Activated CD8-positive, alpha-beta memory T cell treated with anti-CD3 and anti-CD28 coated beads, Interleukin-2, amount 50 U/mL, for 48 hours (primary cell): ENCODE results near the gene RBP3.

Source experiments
- DNase-seq: peaks from one replicate; pipeline ENCODE4 v3.0.0-alpha.2; 2020

The RBP3 gene

GRCh38 chr10:47348138-47348651, at the start of gene RBP3:
RBP3 (plus strand) TSS chr10:47348363; CDS start chr10:47348485, 122 bp downstream.
- DNase-seq: no peak

- DNase-seq: no peak
Observed at GRCh38 chr10:47298715-47299114, 49.4 kb upstream of the RBP3 start.

DNA sequence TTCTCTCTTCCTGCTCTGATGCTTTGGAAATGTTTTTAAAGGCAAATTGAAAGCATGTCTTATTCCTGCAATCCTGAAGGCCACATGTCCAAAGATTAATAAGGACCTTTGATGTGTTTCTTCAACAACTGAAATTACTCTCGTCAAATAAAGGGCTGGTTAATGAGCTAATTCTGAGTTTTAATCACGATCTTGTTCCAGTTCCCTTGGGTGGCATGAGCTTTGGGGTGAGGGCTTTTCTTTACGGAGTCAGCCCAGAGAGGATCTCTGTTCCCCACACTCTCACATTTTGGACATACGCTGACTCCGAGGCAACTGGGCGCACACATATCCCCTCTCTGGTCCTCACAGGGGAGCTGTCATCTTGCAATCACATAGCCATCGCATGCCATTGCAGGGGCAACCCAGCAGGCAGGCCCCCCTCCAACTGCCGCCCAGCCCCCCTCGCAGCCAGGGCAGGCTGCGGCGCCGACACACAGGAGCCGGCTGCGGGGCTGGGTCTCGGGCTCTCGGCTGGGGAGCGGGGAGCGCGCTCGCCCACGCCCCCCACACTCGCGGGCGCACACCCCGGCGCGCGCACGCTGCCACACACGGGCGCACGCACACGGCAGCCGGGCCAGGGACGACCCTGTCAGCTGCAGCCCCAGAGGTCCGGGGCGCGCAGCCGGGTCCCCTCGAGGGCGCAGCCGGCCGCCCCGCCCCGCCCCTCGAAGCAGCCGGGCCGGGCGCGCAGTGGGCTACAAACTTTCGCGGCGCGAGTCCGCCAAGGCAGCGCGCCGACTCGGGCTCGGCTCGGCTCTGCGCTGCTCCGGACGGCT, 48.3 kb upstream of the RBP3 start, which contains the start of gene GDF10:
GDF10 (plus strand) TSS at position 587 of the 818 bp plus-strand sequence. CDS start 455 bp downstream, outside the sequence.
- no peak for DNase-seq

- DNase-seq: no peak
Observed at GRCh38 chr10:47300429-47300931, 47.7 kb upstream of the RBP3 start.

- DNase-seq: no peak
Observed at GRCh38 chr10:47301833-47302232, 46.3 kb upstream of the RBP3 start.

- no peak for DNase-seq
Observed at GRCh38 chr10:47303105-47303504, 45.1 kb upstream of the RBP3 start.

DNA sequence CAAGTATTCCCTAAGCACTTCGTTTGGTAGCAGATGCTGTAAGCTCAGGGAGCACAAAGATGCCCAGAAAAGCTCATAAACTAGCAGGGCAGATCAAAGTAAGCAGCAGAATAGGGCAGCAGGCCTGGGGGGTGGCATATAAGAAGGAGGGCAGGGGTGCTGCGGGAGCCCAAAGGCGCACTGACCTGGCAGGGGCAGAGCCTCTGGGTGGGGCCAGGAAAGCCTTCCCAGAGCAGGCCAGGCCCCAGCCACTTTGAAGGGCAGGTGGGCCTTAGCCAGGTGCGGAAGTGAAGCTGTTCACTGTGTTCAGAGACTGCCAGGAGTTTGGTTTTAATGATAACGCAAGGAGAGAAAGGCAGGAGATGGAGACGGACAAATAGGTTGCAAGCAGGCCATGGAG, 44.3 kb upstream of the RBP3 start:
- no peak for DNase-seq

DNA sequence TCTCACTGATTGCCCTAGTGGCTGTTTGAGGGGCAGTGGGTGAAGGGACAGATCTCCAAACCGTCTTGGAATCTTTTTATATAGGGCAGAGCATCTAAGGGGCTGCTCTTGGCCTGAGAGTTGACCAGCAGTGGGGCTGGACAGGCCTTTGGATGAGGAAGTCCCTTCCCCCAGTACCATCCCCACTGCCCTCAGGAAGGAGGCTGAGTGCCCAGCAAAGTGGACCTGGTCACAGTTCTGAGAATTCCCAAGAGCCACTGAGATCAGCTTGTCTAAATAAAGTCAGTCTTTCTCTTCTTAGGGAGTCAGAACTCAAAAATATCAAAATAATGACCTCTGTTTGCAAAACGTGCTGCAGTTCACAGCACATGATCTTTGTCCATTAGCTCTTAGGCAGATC, 42.6 kb upstream of the RBP3 start:
- DNase-seq: no peak

- no peak for DNase-seq
Observed at GRCh38 chr10:47306387-47307210, 41.6 kb upstream of the RBP3 start.

DNA sequence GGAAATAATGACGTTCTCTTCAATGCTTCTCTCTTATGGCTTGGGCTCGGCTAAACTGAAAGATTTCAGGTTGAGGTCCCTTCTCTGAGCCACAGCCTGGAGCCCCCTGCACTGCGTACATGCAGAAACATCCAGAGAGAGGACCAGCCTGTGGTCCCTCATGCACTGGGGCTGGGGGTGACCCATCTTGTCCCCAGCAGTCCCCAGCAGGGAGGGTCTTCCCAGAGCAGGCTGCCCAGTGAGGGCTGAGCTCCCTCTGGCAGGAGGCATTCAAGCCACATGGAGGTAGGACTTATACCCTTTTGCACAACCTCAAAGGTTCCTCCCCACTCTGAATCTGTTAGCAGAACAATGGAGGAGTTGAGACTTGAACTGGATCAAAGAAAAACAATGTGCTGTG, 40.8 kb upstream of the RBP3 start:
- DNase-seq: no peak

GRCh38 chr10:47308775-47309174, 39.4 kb upstream of the RBP3 start:
- no peak for DNase-seq

DNA sequence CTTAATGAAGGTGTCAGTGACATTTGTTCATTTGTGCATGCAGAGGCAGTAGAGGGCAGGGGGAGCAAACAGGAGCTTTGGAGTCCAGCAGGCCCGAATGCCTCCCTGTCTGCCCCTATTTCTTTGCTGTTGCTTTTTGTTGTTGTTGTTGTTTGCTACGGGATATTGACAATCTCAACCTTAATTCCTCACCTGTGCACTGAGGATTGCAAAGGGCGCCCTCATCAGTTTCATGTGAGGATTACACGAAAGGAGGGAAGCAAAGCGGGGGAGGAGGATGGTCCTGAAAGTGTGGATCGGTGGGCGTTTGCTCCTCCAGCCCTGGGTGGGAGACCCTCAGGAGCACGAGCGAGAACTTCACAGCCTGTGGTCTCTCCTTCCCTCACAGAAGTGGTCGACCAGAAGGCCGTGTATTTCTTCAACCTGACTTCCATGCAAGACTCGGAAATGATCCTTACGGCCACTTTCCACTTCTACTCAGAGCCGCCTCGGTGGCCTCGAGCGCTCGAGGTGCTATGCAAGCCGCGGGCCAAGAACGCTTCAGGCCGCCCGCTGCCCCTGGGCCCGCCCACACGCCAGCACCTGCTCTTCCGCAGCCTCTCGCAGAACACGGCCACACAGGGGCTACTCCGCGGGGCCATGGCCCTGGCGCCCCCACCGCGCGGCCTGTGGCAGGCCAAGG, 38.6 kb upstream of the RBP3 start:
- DNase-seq: no peak

GRCh38 chr10:47310090-47310505, 38.1 kb upstream of the RBP3 start:
- DNase-seq: no peak

DNA sequence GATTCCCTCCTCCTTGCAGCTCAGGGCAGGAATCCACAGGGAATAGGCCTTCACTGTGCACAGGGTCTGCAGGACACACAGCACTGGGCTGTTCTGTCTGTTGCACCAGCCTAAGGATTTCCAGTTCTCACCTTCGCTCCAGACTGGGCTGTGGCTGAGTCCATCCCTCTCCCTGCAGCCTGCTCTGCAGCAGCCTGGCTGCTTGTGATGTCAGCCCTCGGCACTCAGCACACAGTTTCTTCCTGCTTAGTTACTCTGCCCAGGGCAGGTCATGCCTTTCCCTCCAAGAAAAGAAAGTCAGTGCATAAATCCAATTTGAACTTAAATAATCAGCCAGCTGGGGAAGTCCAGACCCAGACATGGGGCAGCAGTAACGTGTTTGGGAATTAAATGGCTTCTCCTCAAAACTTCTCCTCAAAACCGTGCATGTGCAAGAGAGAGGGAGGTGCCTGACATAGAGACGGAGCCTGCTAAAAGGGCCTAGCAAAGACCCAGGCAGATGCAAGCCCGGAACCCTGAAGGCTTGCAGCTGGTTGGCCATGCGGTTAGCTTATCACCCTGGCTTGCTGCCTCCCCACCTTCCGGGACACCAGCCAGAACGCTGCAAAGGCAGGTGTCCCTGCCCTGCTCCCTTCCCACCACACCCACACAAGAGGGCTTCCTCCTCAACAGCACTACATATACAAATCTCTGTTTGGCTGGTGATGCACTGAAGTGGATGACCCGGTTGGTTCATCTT, 36.8 kb upstream of the RBP3 start:
- no peak for DNase-seq

DNA sequence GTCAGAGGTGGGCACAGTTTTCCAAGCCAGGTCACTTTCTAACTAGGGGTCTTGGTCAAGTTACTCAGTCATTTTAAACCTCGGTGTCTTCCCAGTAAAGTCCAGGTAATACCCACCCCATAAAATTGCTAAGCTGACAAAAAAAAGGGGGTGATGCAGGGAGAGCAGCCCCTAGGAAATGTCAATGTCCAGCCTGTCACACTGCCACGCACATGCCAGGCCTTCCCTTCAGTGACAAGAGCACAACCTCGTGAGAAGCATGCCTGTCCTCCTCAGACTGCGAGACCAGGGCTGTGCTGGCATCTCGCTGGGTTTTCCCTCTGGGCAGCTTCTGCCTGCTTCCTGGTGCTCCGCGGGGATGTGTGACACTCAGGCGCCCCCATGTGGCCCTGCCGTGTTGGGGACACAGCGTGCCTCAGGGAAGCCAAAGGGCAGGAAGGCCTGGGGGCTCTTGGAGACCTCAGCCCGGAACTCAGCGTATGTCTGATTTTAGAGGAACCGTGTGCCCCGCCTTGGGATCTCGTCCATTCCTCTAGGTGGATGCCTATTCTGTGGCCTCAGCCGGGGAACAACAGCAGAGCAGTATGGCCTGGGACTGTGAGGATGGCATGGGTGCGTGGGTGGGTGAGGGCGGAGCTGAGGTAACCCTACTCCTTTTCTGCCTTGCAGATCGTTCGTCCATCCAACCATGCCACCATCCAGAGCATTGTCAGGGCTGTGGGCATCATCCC, 36.1 kb upstream of the RBP3 start:
- peak; percentile 89 for DNase-seq

GRCh38 chr10:47312663-47312995, 35.5 kb upstream of the RBP3 start:
- no peak for DNase-seq

- DNase-seq: no peak
Observed at GRCh38 chr10:47314416-47314970, 33.7 kb upstream of the RBP3 start.

DNA sequence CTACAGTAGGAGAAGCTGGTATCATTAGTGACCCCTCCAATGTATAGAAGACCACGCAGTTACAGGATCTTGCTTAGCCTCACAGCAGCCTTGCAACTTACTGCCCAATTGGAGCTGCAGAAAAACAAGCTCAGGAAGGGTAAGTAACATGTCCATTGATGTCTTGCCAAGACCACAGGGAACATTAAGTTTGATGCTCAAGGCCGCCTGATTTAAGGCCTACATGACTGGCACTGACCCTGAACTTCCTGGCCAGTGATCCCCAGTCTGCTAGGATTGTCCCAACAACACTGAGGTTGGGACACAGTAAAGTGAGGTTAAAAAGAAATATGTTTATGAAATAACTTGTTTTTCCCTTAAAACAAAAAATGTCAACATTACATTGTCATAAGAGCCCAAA, 32.7 kb upstream of the RBP3 start:
- DNase-seq: no peak

GRCh38 chr10:47316131-47316530, 32.0 kb upstream of the RBP3 start:
- DNase-seq: no peak

- DNase-seq: no peak
Observed at GRCh38 chr10:47317251-47317650, 30.9 kb upstream of the RBP3 start.

GRCh38 chr10:47318706-47319105, 29.5 kb upstream of the RBP3 start:
- no peak for DNase-seq
